Gastroesophageal sphincter (tissue), 3 donors: ENCODE results near the gene CD68.
"Not testable (repeated sequence)": the region's sequence is repeated elsewhere in the genome, so short reads cannot be mapped to it uniquely, and the experiment has no call there.

Experiments used
- CTCF ChIP-seq, 4 experiments: fragments of 200-600 bp in 2 of 4; fragments of 450-650 bp in 2 of 4; sonication (generic) in 1 of 4; IDR thresholded peaks; one replicate each; pipeline ENCODE4 v1.5.1; 2017 to 2019; ENCODE audit warnings: antibody characterized with exemption in 4 of 4, mild to moderate bottlenecking in 2 of 4, moderate library complexity in 2 of 4
- POLR2AphosphoS5 ChIP-seq: sonication (generic); formaldehyde crosslinking; IDR thresholded peaks from one replicate; pipeline ENCODE4 v1.6.1; 2017; ENCODE audit warnings: antibody characterized with exemption

GRCh38 chr17:7625749-7626148, 46.3 kb downstream of the CD68 start:
- not testable (repeated sequence) for TF ChIP-seq CTCF (IDR thresholded peaks at IDR 0.05); POLR2AphosphoS5
